Heart right ventricle (tissue), 16 donors: ENCODE results near the gene RANBP3L. TPM values are rescaled to one million over a fixed set of nuclear protein-coding genes. Genes with fewer than 3 reads are reported as not detected.

Source experiments
- ATAC-seq, 8 donors: fragments of 200-7000 bp; cut with Tn5 transposase; one replicate each; pipeline ENCODE4 v1.9.1; 2020; ENCODE audit warnings: mild to moderate bottlenecking in 8 of 8, moderate library complexity in 8 of 8, moderate number of reproducible peaks in 1 of 8
- DNase-seq, 2 donors: peaks; one replicate each; pipeline ENCODE4 v3.0.0-alpha.2; 2020
- H3K27ac ChIP-seq, 10 donors: fragments of 200-600 bp; sonication (generic) in 2 of 10; one replicate each; pipeline versions ENCODE4 v1.5.0 to v1.8.0; 2020 to 2022; ENCODE audit warnings: mild to moderate bottlenecking in 3 of 10
- H3K27me3 ChIP-seq, 7 donors: fragments of 200-600 bp; one replicate each; pipeline ENCODE4 v1.8.0; 2021 to 2022; ENCODE audit warnings: mild to moderate bottlenecking in 2 of 7
- H3K36me3 ChIP-seq, 9 donors: fragments of 200-600 bp; sonication (generic) in 1 of 9; one replicate each; pipeline versions ENCODE4 v1.5.0 to v1.8.0; 2020 to 2022; ENCODE audit warnings: mild to moderate bottlenecking in 2 of 9
- H3K4me1 ChIP-seq, 9 donors: fragments of 200-600 bp; sonication (generic) in 1 of 9; one replicate each; pipeline versions ENCODE4 v1.5.0 to v1.8.0; 2020 to 2022; ENCODE audit warnings: mild to moderate bottlenecking in 4 of 9
- H3K4me3 ChIP-seq, 10 donors: fragments of 200-600 bp; sonication (generic) in 2 of 10; one replicate each; pipeline versions ENCODE4 v1.5.0 to v1.8.0; 2020 to 2022; ENCODE audit warnings: mild to moderate bottlenecking in 7 of 10, moderate library complexity in 2 of 10
- H3K9me3 ChIP-seq, 11 donors: fragments of 200-600 bp in 10 of 11; sonication (generic) in 2 of 11; one replicate each; pipeline versions ENCODE4 v1.5.0 to v1.8.0; 2013 to 2022; ENCODE audit warnings: mild to moderate bottlenecking in 2 of 11, control low read depth in 1 of 11, moderate library complexity in 1 of 11
- WGBS, 2 donors: extraction: QIAGEN DNeasy Blood & Tissue Kit; methylation state at CpG; one replicate each; pipeline ENCODE4 v1.1.7; 2013; ENCODE audit warnings: inconsistent platforms in 1 of 2; 5-methylcytosine and 5-hydroxymethylcytosine counted together
- intact Hi-C, 10 donors: fragments of 100-400 bp; cut with DNase I; formaldehyde crosslinking; loops; one replicate each; pipeline versions ENCODE4 v1.11.1 to v1.14.2; 2022
- polyA plus RNA-seq, 2 donors: library from polyadenylated mRNA; stranded (reverse); fragments of 200-250 nt; gene quantifications; one replicate each; pipeline ENCODE4 v1.2.3, GENCODE V29; 2013
- total RNA-seq, 10 donors: library from RNA; stranded (reverse); fragmentation: NEBNext Ultra II Directional in 3 of 10; extraction: Animal tissue kit (Norgen Biotek cat#: 25700) in 3 of 10; gene quantifications; one replicate each; pipeline versions ENCODE4 v1.2.1 to v1.2.4, GENCODE V29; 2021 to 2023
- TF ChIP-seq, protein P1 (sequence below), 9 donors: fragments of 200-600 bp; sonication (generic) in 2 of 9; IDR thresholded peaks; one replicate each; pipeline versions ENCODE4 v1.5.0 to v1.8.0; 2021 to 2022; ENCODE audit warnings: antibody characterized with exemption in 9 of 9, mild to moderate bottlenecking in 5 of 9, moderate library complexity in 1 of 9
- donor health status: Arrhythmogenic right ventricular cardiomyopathy.
- donor health status: ischemic (EF 13 %, LVEDD 7.1; RV severe dilation, severe dysfunction).
- donor health status: healthy with polysubstance abuse.
- donor health status: DM: no; HTN: yes; CAD: no.
- donor health status: DM: no; HTN: no; CAD: no.
- donor health status: ischemic (EF 25% LVEDD 6.9; RV normal size, moderate dysfunction).
- donor health status: ischemic (EF 25% LVEDD 5.7; RV mildly dilated, moderate dysfunction).
- donor health status: healthy.
- donor health status: DM: yes; HTN: yes; CAD: no.
- donor health status: Ischemic cardiomyopathy.
- donor health status: ischemic (EF 35%, LVEDD 5.7; RV mildly dilated, moderate dysfunction).
- donor health status: nonischemic (EF 11% LVEDD 7.7; RV severe dilation, severe dysfunction).
- donor health status: DM: yes; HTN: yes; CAD: no.
- donor health status: PGD.
- donor health status: ischemic (EF 29% LVEDD 5.4; RV normal size, mild dysfunction).
- donor health status: nonischemic (EF 23%, LVEDD 6.1; RV moderate dilation, normal function).

Gene RANBP3L
- total and polyA plus RNA-seq, 12 donors, result 0.09 to 0.92 (median 0.49) TPM; not detected in 1

- Histone ChIP-seq H3K27me3 (no peaks in the 10 kb centered on the region), H3K4me1 (peaks cover 0 to 7% (median 0%) of the 10 kb centered on the region in 9 donors), H3K9me3 (no peaks in the 10 kb centered on the region), H3K36me3 (no peaks in the 10 kb centered on the region), H3K4me3 (no peak overlapping the region), H3K27ac (no peak overlapping the region)
- DNase-seq, result no peak
- WGBS, 2 donors, result 71 to 73% methylated on average over 3 of the region's 3 CpGs
- no peak for ATAC-seq
- intact Hi-C loops, result no loop called here
- TF ChIP-seq, protein P1, sequence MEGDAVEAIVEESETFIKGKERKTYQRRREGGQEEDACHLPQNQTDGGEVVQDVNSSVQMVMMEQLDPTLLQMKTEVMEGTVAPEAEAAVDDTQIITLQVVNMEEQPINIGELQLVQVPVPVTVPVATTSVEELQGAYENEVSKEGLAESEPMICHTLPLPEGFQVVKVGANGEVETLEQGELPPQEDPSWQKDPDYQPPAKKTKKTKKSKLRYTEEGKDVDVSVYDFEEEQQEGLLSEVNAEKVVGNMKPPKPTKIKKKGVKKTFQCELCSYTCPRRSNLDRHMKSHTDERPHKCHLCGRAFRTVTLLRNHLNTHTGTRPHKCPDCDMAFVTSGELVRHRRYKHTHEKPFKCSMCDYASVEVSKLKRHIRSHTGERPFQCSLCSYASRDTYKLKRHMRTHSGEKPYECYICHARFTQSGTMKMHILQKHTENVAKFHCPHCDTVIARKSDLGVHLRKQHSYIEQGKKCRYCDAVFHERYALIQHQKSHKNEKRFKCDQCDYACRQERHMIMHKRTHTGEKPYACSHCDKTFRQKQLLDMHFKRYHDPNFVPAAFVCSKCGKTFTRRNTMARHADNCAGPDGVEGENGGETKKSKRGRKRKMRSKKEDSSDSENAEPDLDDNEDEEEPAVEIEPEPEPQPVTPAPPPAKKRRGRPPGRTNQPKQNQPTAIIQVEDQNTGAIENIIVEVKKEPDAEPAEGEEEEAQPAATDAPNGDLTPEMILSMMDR (IDR thresholded peaks at IDR 0.05), result no peak
Measured at GRCh38 chr5:36270876-36271575, 30.7 kb downstream of the RANBP3L start.

DNA sequence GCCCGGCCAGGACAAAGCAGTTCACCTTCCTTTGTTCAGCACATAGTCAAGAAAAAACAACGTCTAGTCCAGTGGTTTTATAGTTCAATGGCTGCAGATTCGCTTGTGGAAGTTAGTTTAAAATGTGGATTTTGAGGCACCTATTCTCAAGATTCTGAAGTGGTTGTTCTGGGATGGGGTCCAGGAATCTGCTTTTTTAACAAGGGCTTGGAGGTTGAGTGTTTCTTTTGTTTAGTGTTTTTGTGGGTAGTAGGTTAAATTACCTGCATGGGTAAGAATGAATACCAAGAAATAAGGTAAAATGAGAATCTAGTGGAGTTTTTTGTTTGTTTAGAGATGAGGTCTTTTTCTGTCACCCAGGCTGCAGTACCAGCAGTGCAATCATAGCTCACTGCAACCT lies 31.5 kb downstream of the RANBP3L start:
- TF ChIP-seq, protein P1 (IDR thresholded peaks at IDR 0.05), result no peak
- no peak overlapping the region for H3K27ac ChIP-seq
- no peaks in the 10 kb centered on the region for H3K36me3 ChIP-seq
- H3K27me3 ChIP-seq, result no peaks in the 10 kb centered on the region
- no peaks in the 10 kb centered on the region for H3K9me3 ChIP-seq
- no peak for ATAC-seq
- DNase-seq, result no peak
- peaks cover 0 to 7% (median 0%) of the 10 kb centered on the region in 9 donors for H3K4me1 ChIP-seq
- WGBS, 2 donors, result 90% methylated on average over 3 of the region's 3 CpGs
- H3K4me3 ChIP-seq, result no peak overlapping the region
- intact Hi-C loops, result no loop called here

DNA sequence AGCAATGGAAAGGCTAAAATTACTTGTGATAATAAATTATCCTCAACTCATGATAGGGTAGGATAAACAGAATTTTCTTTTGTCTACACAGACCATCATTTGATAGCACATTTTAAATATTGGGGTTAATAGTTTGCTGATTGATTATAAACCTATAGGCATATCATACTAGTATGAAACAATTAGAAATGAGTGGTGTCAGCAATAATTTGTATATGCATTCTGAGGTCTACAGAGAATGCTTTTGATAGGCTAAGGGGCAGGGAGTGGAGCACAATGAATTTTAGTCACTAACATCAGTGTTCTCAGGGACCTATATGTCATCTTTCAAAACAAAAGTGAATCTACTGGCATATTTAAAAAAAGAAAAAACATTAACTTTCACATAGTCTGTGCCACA lies 32.2 kb downstream of the RANBP3L start:
- H3K4me1 ChIP-seq, result peaks cover 0 to 7% (median 0%) of the 10 kb centered on the region in 9 donors
- no peak overlapping the region for H3K4me3 ChIP-seq
- no peaks in the 10 kb centered on the region for H3K27me3 ChIP-seq
- no peaks in the 10 kb centered on the region for H3K36me3 ChIP-seq
- ATAC-seq, result no peak
- no peak overlapping the region for H3K27ac ChIP-seq
- no peaks in the 10 kb centered on the region for H3K9me3 ChIP-seq
- no peak for DNase-seq
- TF ChIP-seq, protein P1 (IDR thresholded peaks at IDR 0.05), result no peak
- intact Hi-C loops, result loop anchor here (5.0 to 10.0 kb wide), 6 partner anchors 33 to 428 kb away; partner anchors contain the start of gene RANBP3L (in 5 of the 10)

- DNase-seq (no peak), ATAC-seq (no peak)
- Histone ChIP-seq H3K27me3 (no peaks in the 10 kb centered on the region), H3K4me1 (no peaks in the 10 kb centered on the region), H3K4me3 (no peak overlapping the region), H3K36me3 (no peaks in the 10 kb centered on the region), H3K9me3 (no peaks in the 10 kb centered on the region), H3K27ac (no peak overlapping the region)
- TF ChIP-seq, protein P1 (IDR thresholded peaks at IDR 0.05), result no peak
- 97 to 98% methylated on average over 3 of the region's 3 CpGs for WGBS, 2 donors
- intact Hi-C loops, result loop anchor here (5.0 to 10.0 kb wide), 6 partner anchors 34 to 429 kb away; partner anchors contain the start of gene RANBP3L (in 5 of the 10)
Measured at GRCh38 chr5:36267905-36268304, 33.8 kb downstream of the RANBP3L start.
